ENCODE results near the gene ATG9B.

The ATG9B gene

DNA sequence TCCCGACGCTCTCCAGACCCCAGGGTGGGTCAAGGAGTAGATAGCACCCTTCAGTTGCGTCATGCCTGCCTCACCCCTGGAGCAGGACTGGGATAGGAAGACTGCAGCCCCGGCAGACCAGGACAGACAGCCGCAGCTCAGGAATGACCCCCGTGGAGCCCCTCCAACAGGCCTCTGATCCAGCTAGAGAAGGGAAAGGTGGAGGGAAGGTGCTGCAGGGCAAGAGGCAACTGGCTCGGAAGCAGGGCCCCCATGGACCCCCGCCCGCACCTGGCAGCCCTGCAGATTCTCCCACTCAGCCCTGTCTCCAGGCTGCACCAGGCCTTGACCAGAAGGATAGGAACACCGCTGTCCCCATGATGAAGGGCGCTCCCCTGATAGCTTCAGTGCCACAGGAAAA is 53.9 kb downstream of the ATG9B start:
- Histone ChIP-seq H3K4me3 (replicated peaks; ENCODE audit: insufficient read depth, low read length) (no peak overlapping the region), H3K27me3 (ENCODE audit: insufficient read depth, poor library complexity, severe bottlenecking) (peaks cover 50% of the 10 kb centered on the region), H3K27ac (replicated peaks) (no peak overlapping the region)
- TF ChIP-seq REST (IDR thresholded peaks at IDR 0.05; ENCODE audit: insufficient replicate concordance, low read depth) (no peak), GABPA (IDR thresholded peaks at IDR 0.05; ENCODE audit: low read depth) (no peak), POLR2AphosphoS5 (IDR thresholded peaks at IDR 0.05; ENCODE audit: low read depth) (no peak), SPI1 (IDR thresholded peaks at IDR 0.05; ENCODE audit: borderline replicate concordance, low read depth) (no peak)
- TF ChIP-seq, protein P1, sequence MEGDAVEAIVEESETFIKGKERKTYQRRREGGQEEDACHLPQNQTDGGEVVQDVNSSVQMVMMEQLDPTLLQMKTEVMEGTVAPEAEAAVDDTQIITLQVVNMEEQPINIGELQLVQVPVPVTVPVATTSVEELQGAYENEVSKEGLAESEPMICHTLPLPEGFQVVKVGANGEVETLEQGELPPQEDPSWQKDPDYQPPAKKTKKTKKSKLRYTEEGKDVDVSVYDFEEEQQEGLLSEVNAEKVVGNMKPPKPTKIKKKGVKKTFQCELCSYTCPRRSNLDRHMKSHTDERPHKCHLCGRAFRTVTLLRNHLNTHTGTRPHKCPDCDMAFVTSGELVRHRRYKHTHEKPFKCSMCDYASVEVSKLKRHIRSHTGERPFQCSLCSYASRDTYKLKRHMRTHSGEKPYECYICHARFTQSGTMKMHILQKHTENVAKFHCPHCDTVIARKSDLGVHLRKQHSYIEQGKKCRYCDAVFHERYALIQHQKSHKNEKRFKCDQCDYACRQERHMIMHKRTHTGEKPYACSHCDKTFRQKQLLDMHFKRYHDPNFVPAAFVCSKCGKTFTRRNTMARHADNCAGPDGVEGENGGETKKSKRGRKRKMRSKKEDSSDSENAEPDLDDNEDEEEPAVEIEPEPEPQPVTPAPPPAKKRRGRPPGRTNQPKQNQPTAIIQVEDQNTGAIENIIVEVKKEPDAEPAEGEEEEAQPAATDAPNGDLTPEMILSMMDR (IDR thresholded peaks at IDR 0.05; ENCODE audit: insufficient read depth, low read length) = no peak
- DNase-seq (ENCODE audit: low read depth in 1 of 2, low spot score in 1 of 2) = no peak

- Histone ChIP-seq H3K27ac (replicated peaks) (no peak overlapping the region), H3K27me3 (ENCODE audit: insufficient read depth, poor library complexity, severe bottlenecking) (peaks cover 43% of the 10 kb centered on the region), H3K4me3 (replicated peaks; ENCODE audit: insufficient read depth, low read length) (no peak overlapping the region)
- no peak for TF ChIP-seq POLR2AphosphoS5 (IDR thresholded peaks at IDR 0.05; ENCODE audit: low read depth)
- TF ChIP-seq, protein P1 (IDR thresholded peaks at IDR 0.05; ENCODE audit: insufficient read depth, low read length) = no peak
- no peak for TF ChIP-seq REST (IDR thresholded peaks at IDR 0.05; ENCODE audit: insufficient replicate concordance, low read depth)
- no peak for TF ChIP-seq GABPA (IDR thresholded peaks at IDR 0.05; ENCODE audit: low read depth)
- DNase-seq (ENCODE audit: low read depth in 1 of 2, low spot score in 1 of 2) = no peak
Measured at GRCh38 chr7:150969475-150969874, 54.8 kb downstream of the ATG9B start.

DNA sequence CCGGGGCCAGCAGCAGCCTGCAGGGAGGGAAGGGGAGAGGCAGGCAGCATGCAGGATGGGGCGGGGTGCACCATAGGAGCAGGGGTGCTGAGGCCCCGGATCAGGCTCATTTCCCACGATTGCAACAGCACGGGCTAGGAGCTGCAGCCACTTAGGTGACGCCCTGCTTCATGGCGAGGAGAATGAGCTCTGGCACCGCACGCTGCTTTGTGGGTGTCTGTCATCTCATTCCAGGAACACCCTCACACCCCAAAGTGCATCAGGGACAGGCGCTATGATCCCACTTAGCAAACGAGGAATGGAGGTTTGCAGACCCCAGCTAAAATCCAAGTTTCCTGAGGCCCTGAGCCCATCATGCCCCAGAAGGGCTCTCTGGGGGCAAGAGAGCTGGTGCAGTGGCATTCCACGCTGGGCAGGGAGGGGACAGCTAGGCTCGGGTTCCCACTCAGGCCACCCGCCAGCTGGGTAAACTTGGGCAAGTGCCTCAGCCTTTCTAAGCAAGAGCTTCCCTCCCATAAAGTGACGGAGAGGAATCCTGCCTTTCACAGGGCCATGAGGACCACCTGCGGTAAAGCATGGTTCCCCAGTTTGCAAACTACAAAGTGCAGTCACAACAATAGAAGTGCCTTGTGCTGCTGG is 55.4 kb downstream of the ATG9B start:
- TF ChIP-seq, protein P1 (IDR thresholded peaks at IDR 0.05; ENCODE audit: insufficient read depth, low read length) = no peak
- Histone ChIP-seq H3K27ac (replicated peaks) (no peak overlapping the region), H3K4me3 (replicated peaks; ENCODE audit: insufficient read depth, low read length) (no peak overlapping the region), H3K27me3 (ENCODE audit: insufficient read depth, poor library complexity, severe bottlenecking) (peaks cover 38% of the 10 kb centered on the region)
- no peak for DNase-seq (ENCODE audit: low read depth in 1 of 2, low spot score in 1 of 2)

DNA sequence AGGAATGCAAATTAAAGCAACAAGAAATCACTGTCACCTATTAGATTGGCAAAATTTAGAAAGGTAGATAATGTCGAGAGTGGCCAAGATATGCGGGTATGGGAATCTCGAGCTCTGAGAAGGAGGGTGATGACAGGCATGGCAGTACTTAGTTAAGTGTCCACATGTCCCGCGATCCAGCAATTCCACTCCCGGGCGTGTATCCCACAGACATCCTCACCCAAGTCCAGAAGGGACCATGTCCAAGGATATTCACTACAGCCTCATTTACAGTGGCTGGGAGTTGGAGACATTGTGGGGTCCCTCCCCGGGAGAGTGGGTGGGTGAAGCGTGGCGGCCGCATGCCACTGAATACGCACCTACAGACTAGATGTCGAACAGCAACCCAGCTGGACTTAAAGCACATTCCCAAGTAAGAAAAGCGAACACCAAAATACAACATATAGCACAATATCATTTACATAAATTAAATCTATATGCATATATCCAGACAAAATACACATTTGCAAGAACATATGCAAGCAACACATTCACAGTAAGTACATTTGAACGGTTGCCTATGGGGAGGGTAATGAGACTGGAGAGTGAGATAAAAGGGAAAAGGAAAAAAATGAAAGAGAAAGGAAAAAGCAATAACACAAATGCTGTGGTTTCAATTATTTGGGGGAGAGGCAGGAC is 56.1 kb downstream of the ATG9B start:
- Histone ChIP-seq H3K4me3 (replicated peaks; ENCODE audit: insufficient read depth, low read length) (no peak overlapping the region), H3K27me3 (ENCODE audit: insufficient read depth, poor library complexity, severe bottlenecking) (peaks cover 32% of the 10 kb centered on the region), H3K27ac (replicated peaks) (no peak overlapping the region)
- DNase-seq (ENCODE audit: low read depth in 1 of 2, low spot score in 1 of 2) = no peak
- no peak for TF ChIP-seq POLR2AphosphoS5 (IDR thresholded peaks at IDR 0.05; ENCODE audit: low read depth)
- TF ChIP-seq, protein P1 (IDR thresholded peaks at IDR 0.05; ENCODE audit: insufficient read depth, low read length) = no peak

Data from HL-60 (cell line).